Left ventricle myocardium superior (tissue), 1 donor: ENCODE results near the gene NAPA. TPM values are rescaled to one million over a fixed set of nuclear protein-coding genes. Genes with fewer than 3 reads are reported as not detected.

Experiments
- ATAC-seq: fragments of 200-7000 bp; cut with Tn5 transposase; one replicate; pipeline ENCODE4 v1.9.1; 2020; ENCODE audit warnings: mild to moderate bottlenecking, moderate library complexity
- DNase-seq: peaks from one replicate; pipeline ENCODE4 v3.0.0-alpha.2; 2020
- intact Hi-C: fragments of 100-400 bp; cut with micrococcal nuclease; formaldehyde crosslinking; loops from one replicate; pipeline ENCODE4 v1.11.0; 2022
- total RNA-seq: library from RNA; stranded (reverse); fragmentation: NEBNext Ultra II Directional; extraction: Animal tissue kit (Norgen Biotek cat#: 25700); gene quantifications from one replicate; pipeline ENCODE4 v1.2.1, GENCODE V29; 2021
- donor health status: DM: no; HTN: yes; CAD: no; lungs with severe emphysema.

The NAPA gene
- total RNA-seq, 1 donor from 2014 or later = 123 TPM

- DNase-seq = no peak
- intact Hi-C loops = no loop called here
- ATAC-seq = no peak
Measured at GRCh38 chr19:47529018-47529742, 14.3 kb upstream of the NAPA start.

- intact Hi-C loops = no loop called here
- DNase-seq = no peak
- ATAC-seq = no peak
Measured at GRCh38 chr19:47526798-47527197, 11.9 kb upstream of the NAPA start.

GRCh38 chr19:47523473-47523872 is 8.6 kb upstream of the NAPA start:
- DNase-seq (no peak), ATAC-seq (peak; percentile 63)
- intact Hi-C loops = no loop called here

GRCh38 chr19:47521473-47522180 is 6.8 kb upstream of the NAPA start:
- DNase-seq (no peak), ATAC-seq (peak; percentile 66)
- intact Hi-C loops = no loop called here

GRCh38 chr19:47520839-47521238 is 6.0 kb upstream of the NAPA start:
- DNase-seq = no peak
- ATAC-seq = no peak
- intact Hi-C loops = no loop called here

- no peak for ATAC-seq
- intact Hi-C loops = no loop called here
- no peak for DNase-seq
Measured at GRCh38 chr19:47520343-47520806, 5.5 kb upstream of the NAPA start.

GRCh38 chr19:47518854-47519253 is 4.0 kb upstream of the NAPA start:
- no peak for ATAC-seq
- no peak for DNase-seq
- intact Hi-C loops = no loop called here

GRCh38 chr19:47518139-47518538 is 3.3 kb upstream of the NAPA start:
- DNase-seq (no peak), ATAC-seq (no peak)
- intact Hi-C loops = no loop called here

GRCh38 chr19:47514151-47514868 is 553 bp downstream of the NAPA start:
- no peak for DNase-seq
- ATAC-seq = no peak
- intact Hi-C loops = no loop called here

GRCh38 chr19:47512948-47513319 is 1.9 kb downstream of the NAPA start:
- DNase-seq (no peak), ATAC-seq (no peak)
- intact Hi-C loops = no loop called here

- ATAC-seq (no peak), DNase-seq (no peak)
- intact Hi-C loops = no loop called here
Measured at GRCh38 chr19:47512183-47512947, 2.5 kb downstream of the NAPA start.

- ATAC-seq (no peak), DNase-seq (no peak)
- intact Hi-C loops = no loop called here
Measured at GRCh38 chr19:47511681-47512080, 3.2 kb downstream of the NAPA start.

GRCh38 chr19:47511128-47511517 is 3.7 kb downstream of the NAPA start:
- ATAC-seq = no peak
- intact Hi-C loops = no loop called here

GRCh38 chr19:47510516-47511127 is 4.2 kb downstream of the NAPA start:
- DNase-seq (no peak), ATAC-seq (no peak)
- intact Hi-C loops = no loop called here

More at GRCh38 chr19:47511128-47511517, 3.7 kb downstream of the NAPA start:
- DNase-seq = peak; percentile 77

- ATAC-seq = peak; percentile 44
- peak; percentile 61 for DNase-seq
- intact Hi-C loops = no loop called here
Measured at GRCh38 chr19:47509973-47510372, 4.9 kb downstream of the NAPA start.

GRCh38 chr19:47509170-47509847 is 5.6 kb downstream of the NAPA start:
- intact Hi-C loops = no loop called here
- ATAC-seq = no peak
- no peak for DNase-seq

GRCh38 chr19:47508721-47509120 is 6.1 kb downstream of the NAPA start:
- DNase-seq (no peak), ATAC-seq (no peak)
- intact Hi-C loops = no loop called here

GRCh38 chr19:47507924-47508553 is 6.8 kb downstream of the NAPA start:
- intact Hi-C loops = no loop called here
- ATAC-seq = no peak
- DNase-seq = no peak
